NCI-H2196 treated with DMSO at 0.1 percent for 48 hours (cell line): ENCODE results near the gene ZBTB34.
"Not testable (repeated sequence)": the region's sequence is repeated elsewhere in the genome, so short reads cannot be mapped to it uniquely, and the experiment has no call there.

Experiments
- DNase-seq: peaks from one replicate; lab custom pipeline; 2025; ENCODE audit not compliant: unreplicated experiment; lab: John Stamatoyannopoulos, UW

Gene ZBTB34

GRCh38 chr9:126860077-126860756 is at the start of gene ZBTB34:
TSS of gene ZBTB34 (plus strand) at chr9:126860639. CDS start at chr9:126879400, 18,761 bp downstream.
- DNase-seq = peak; percentile 49

- DNase-seq = no peak
Measured at GRCh38 chr9:126813072-126813471, 47.4 kb upstream of the ZBTB34 start.

- DNase-seq = no peak
Measured at GRCh38 chr9:126814091-126814490, 46.3 kb upstream of the ZBTB34 start.

GRCh38 chr9:126817615-126818014 is 42.8 kb upstream of the ZBTB34 start:
- DNase-seq = not testable (repeated sequence)

GRCh38 chr9:126818482-126818881 is 42.0 kb upstream of the ZBTB34 start:
- no peak for DNase-seq

GRCh38 chr9:126819482-126819881 is 41.0 kb upstream of the ZBTB34 start:
- DNase-seq = no peak

- no peak for DNase-seq
Measured at GRCh38 chr9:126822278-126822677, 38.2 kb upstream of the ZBTB34 start.

- no peak for DNase-seq
Measured at GRCh38 chr9:126822873-126823272, 37.6 kb upstream of the ZBTB34 start.

- not testable (repeated sequence) for DNase-seq
Measured at GRCh38 chr9:126824052-126824451, 36.4 kb upstream of the ZBTB34 start.

- no peak for DNase-seq
Measured at GRCh38 chr9:126827227-126827626, 33.2 kb upstream of the ZBTB34 start.

- DNase-seq = no peak
Measured at GRCh38 chr9:126829035-126829434, 31.4 kb upstream of the ZBTB34 start.

GRCh38 chr9:126830827-126831226 is 29.6 kb upstream of the ZBTB34 start:
- DNase-seq = no peak

GRCh38 chr9:126832440-126832839 is 28.0 kb upstream of the ZBTB34 start:
- DNase-seq = no peak

- no peak for DNase-seq
Measured at GRCh38 chr9:126833020-126833419, 27.4 kb upstream of the ZBTB34 start.

- DNase-seq = no peak
Measured at GRCh38 chr9:126833710-126834345, 26.6 kb upstream of the ZBTB34 start.

- DNase-seq = no peak
Measured at GRCh38 chr9:126834672-126835071, 25.8 kb upstream of the ZBTB34 start.

- DNase-seq = no peak
Measured at GRCh38 chr9:126836216-126836615, 24.2 kb upstream of the ZBTB34 start.

GRCh38 chr9:126838055-126838811 is 22.2 kb upstream of the ZBTB34 start:
- DNase-seq = no peak

- no peak for DNase-seq
Measured at GRCh38 chr9:126838895-126839294, 21.5 kb upstream of the ZBTB34 start.

- DNase-seq = no peak
Measured at GRCh38 chr9:126839301-126839700, 21.1 kb upstream of the ZBTB34 start.

GRCh38 chr9:126842220-126842842 is 18.1 kb upstream of the ZBTB34 start:
- DNase-seq = no peak
